ENCODE measurements around the gene PPP1R3F.
A peak's percentile ranks its signal among the peaks of the same experiment; 100 is the strongest.

PPP1R3F gene

DNA sequence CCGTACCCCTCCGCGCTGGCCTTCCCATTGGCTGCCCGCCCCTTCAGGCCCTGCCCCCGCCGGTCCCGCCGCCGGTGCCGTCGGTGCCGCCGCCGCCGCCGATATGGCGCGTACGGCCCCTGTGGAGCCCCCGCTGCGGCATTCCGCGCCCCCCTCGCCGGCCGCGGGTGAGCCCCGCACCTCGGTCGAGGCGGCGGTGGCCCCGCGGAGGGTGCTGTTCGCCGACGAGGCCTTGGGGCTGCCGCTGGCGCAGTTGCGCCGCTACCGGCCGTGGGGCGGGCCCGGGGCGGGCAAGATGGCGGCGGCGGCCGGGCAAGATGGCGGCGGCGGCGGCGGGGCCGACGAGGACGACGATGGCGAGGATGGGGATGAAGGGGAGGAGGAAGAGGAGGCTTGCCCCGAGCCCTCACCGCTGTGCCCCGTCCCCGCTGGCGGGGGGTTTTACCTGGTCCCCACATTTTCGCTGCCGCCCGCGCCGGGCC lies at the start of gene PPP1R3F:
Gene PPP1R3F (plus strand): TSS at position 27 of the 482 bp plus-strand sequence. CDS start 77 bp downstream, at position 104.
- no peak for DNase-seq

DNA sequence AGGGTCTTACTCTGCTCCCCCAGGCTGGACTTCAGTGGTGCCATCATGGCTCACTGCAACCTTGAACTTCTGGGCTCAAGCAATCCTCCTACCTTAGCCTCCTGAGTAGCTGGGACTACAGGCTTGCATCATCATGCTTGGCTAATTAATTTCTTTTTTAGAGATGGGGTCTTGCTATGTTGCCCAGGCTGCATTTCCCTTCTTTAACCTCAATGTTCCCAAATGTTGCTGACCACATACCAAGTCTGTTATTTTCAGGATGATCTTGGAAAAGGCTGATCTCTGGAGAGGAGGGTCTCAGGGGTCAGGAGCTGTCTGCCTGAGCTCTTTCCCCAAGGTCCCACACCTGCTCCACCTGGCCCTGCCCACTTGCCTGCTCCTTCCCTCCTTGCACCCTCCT lies 49.5 kb upstream of the PPP1R3F start:
- no peak for DNase-seq

DNA sequence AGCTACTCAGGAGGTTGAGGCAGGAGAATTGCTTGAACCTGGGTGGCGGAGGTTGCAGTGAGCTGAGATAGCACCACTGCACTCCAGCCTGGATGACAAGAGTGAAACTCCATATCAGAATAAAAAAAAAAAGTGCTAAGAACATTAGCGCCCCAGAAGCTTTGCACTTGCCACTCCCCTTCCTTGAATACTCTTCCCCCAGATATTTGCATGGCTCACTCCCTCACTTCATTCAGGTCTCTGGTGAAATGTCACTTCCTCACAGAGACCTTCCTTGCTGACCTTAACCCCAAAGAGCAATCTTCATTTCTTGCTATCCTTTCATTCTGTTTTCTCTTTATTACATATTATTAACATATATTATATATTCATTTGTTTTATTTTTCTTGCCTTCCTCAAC lies 47.7 kb upstream of the PPP1R3F start:
- DNase-seq = no peak

DNA sequence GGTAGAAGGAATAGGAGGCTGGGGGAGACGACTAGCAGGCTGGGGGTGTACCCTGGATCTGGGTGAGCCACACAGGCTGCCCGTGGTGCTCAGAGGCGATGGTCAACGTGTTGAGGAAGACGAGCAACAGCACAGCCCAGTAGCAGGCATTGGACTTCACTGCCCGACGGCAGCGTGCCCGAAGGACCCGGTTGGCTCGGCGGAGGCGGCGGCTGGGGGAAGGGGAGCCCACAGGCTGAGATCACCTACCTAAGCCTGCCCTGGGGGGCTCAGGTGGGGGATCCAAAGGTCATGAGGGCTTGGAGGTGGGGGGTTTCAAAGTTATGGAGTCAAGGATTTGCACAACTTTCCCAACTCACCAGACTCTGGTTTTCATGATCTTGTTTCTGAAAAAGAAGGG lies 43.7 kb upstream of the PPP1R3F start:
- DNase-seq = no peak

GRCh38 chrX:49226946-49227345 lies 42.6 kb upstream of the PPP1R3F start:
- DNase-seq = no peak

- no peak for DNase-seq
Measured at GRCh38 chrX:49227726-49228125, 41.9 kb upstream of the PPP1R3F start.

- DNase-seq = no peak
Measured at GRCh38 chrX:49228185-49228584, 41.4 kb upstream of the PPP1R3F start.

GRCh38 chrX:49230500-49231232 lies 38.9 kb upstream of the PPP1R3F start:
- DNase-seq = peak; percentile 67

- no peak for DNase-seq
Measured at GRCh38 chrX:49231333-49232000, 38.1 kb upstream of the PPP1R3F start.

- DNase-seq = no peak
Measured at GRCh38 chrX:49232525-49232924, 37.1 kb upstream of the PPP1R3F start.

DNA sequence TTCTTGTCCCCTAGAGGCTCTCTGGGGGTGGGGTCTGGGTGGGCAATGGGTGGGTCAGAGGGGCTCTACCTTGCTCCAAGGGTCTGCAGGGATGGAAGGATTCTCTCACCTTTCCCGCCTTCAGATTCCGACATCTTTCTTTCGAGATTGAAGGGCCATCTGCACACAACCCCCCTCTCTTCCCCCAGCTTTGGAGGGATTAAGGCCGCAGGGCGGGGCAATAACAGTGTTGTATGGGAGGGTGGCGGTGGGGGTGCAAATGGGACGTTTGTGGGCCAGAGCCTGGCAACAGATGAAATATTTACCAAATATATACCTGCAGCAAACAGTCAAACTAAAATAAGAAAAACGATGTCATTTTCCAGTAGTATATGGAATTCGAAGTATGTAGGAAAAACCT lies 36.4 kb upstream of the PPP1R3F start, which contains the start of gene CACNA1F:
Gene CACNA1F (minus strand): TSS at position 165 of the 400 bp plus-strand sequence. CDS start 31 bp downstream, at position 134.
- DNase-seq = no peak

DNA sequence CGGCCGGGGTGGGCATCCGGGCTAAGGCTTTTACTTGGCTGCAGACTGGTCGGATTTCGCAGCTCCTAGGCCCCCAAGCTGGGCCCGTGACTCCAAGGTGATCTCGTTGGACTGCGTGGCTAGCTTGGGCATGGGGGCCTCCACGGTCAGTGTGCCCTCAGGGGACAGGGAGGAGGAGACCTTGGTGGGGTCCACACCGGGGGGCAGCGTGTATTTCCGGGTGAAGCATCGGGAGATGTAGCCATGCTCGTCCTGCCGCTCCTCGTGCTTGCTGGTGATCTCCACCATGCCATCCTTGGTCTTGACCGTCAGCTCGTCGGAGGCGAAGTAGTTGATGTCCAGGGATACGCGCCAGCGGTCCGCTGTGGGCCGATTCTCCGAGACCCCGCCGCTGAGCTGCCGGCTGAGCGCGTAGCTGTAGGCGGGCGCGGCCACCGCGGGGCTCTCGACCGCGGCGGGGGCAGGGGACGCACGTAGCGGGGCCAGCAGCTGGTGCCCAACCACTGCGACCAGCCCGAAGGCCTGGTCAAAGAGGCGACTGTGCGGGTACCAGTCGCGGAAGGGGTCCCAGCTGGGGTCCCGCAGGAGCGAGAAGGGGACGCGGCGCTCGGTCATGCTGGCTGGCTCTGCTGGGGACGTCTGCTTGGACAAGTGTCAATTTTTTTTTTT lies 35.6 kb upstream of the PPP1R3F start:
- DNase-seq = no peak

- peak; percentile 30 for DNase-seq
Measured at GRCh38 chrX:49237060-49237459, 32.5 kb upstream of the PPP1R3F start.

DNA sequence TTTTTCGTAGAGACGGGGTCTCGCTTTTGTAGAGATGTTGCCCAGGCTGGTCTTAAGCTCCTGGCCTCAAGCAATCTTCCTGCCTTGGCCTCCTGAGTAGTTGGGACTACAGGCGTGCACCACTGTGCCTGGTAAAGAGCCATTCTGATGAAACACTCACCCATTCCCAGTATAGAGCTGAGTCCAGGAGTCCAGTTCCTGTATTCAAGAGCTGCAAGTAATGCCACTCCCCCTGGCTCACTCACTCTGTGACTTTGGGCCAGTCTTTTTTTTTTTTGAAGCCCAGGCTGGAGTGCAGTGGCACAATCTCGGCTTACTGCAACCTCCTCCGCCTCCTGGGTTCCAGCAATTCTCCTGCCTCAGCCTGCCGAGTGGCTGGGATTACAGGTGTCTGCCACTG lies 30.9 kb upstream of the PPP1R3F start:
- DNase-seq = no peak

DNA sequence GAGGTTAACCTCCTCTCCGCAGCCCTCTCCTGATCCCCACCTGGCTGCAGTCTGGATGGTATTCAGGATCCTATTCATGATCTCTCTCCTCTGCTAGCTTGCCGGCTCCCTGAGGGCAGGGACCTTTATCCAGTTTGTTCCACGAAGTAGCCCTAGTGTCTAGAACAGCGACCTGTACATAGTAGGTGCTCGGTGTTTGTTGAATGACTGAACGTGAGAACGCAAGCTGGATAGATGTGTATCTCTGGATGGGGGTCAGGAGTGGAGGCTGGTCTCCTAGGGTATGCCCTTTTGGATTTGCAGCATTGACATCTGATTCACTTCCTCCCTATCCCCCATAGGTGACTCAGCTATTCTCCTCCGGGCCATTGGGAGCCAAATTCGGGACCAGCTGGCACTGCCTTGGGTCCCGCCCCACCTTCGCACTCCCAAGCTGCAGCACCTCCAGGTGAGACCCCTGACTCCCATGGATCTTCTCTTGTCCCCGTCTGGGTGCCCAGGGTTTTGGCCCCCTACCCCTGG lies 27.0 kb upstream of the PPP1R3F start:
- no peak for DNase-seq

- no peak for DNase-seq
Measured at GRCh38 chrX:49243166-49243565, 26.4 kb upstream of the PPP1R3F start.

DNA sequence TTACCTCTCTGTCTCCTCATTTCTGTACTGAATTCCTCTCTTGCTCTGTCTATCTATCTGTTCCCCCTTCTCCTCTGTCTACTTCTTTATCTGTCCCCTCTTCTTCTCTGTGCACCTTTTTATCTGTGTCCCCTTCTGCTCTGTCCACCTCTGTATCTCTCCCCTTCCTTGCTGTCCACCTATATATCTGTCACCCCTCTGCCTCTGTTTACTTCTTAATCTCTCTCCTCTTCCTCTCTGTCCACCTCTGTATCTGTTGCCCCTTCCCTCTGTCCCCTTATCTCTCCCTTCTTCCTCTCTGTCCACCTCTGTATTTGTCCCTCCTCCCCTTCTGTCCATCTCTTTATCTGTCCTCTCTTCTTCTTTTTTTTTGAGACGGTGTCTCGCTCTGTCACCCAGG lies 25.4 kb upstream of the PPP1R3F start:
- DNase-seq = no peak

- no peak for DNase-seq
Measured at GRCh38 chrX:49246541-49246940, 23.1 kb upstream of the PPP1R3F start.

- no peak for DNase-seq
Measured at GRCh38 chrX:49247346-49247745, 22.2 kb upstream of the PPP1R3F start.

DNA sequence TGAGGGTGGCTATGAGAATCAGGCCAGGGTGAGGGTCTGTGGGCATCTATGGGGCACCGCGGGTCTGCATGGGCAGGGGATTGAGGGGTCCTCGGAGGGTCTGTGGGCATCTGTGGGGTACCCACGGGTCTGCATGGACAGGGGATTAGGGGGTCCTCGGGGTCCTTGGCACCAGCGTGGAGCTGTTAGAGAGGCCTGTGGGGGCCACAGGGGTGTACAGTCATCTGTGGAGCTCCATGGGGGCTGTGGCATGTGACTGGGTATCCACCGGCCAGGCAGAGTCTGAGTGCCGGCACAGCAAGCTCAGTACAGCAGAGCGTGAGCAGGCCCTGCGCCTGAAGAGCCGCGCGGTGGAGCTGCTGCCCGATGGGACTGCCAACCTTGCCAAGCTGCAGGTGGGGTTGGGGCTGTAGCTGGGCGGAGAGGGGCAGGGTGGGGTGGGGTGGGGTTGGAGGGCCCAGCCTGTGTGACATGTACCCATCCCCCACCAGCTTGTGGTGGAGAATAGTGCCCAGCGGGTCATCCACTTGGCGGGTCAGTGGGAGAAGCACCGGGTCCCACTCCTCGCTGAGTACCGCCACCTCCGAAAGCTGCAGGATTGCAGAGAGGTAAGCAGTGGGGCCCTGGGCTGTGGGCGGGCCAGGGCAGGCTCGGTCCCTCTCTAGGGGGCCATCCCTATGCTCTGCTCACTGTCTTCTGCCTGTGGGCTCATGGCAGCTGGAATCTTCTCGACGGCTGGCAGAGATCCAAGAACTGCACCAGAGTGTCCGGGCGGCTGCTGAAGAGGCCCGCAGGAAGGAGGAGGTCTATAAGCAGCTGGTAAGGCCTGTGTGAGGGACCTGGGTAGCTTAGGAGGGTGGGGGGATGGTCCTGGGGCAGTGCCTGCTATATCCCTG lies 21.4 kb upstream of the PPP1R3F start:
- DNase-seq = no peak

- DNase-seq = no peak
Measured at GRCh38 chrX:49249071-49249470, 20.5 kb upstream of the PPP1R3F start.

DNA sequence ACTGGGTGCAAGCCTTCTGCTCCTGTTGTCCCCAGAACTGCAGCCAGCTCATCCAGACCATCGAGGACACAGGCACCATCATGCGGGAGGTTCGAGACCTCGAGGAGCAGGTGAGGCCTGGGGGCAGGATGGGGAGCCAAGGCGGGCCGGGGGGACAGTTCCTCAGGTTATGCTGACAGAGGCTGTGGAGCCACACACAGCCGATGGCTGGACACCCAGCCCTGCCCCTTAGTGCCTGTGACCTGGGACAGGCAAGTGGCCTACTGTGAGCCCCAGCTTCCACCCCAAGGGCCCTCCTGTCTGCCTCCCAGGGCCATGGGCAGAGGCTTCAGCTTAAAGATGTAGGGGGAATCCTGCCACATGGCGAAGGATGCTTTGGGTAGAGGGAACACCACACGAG lies 20.0 kb upstream of the PPP1R3F start:
- no peak for DNase-seq

Data from CD4-positive, alpha-beta T cell treated with Interleukin-15 for 1 hour (primary cell).